HG03064 (cell line): ENCODE data around the gene ORM1.

Experiments
- ATAC-seq: cut with Tn5 transposase; IDR thresholded peaks from one replicate; pipeline ENCODE4 v1.9.1; 2021; ENCODE audit warnings: low read depth; ENCODE audit not compliant: unreplicated experiment

Gene ORM1

GRCh38 chr9:114361542-114361941 is 38.6 kb downstream of the ORM1 start:
- no peak for ATAC-seq

- ATAC-seq = no peak
Measured at GRCh38 chr9:114362394-114362793, 39.5 kb downstream of the ORM1 start.

DNA sequence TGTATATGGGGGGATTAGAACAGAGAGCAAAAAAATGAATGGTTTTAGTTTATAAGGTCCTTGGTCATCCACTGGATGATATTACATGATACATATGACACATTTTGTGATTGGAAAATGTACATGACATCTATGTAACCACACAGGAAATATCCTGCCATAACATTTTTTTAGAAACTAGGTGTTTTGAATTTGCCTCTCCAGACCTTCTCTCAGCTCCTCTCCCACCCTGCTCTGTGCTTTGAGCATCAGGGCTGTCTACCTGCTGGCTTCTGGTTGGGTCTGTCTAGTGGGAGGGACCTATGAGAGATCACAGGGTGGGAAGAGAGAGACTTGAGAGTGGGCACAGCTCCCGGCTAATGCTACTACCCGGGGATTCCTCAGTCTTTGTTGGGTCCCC is 40.5 kb downstream of the ORM1 start:
- no peak for ATAC-seq

- ATAC-seq = no peak
Measured at GRCh38 chr9:114364134-114365041, 41.5 kb downstream of the ORM1 start.

DNA sequence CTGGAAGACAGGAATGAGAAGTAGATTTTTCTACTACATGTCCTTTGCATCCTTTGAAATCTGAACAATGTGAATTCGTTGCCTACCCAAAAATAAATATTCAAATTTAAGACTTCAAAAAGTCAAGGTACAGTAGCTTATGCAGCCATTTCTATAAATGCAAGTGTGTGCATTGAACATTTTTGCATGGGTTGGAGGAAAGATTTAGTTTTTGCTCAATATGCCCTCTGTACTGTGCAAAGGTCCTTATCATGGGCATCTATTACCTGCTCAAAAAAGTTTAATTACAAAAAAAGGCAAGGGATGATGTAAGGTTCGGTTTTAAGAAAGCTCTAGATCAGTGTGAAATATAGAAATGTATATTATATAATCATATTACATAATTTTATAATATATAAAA is 42.3 kb downstream of the ORM1 start:
- no peak for ATAC-seq

- ATAC-seq = peak; percentile 45
Measured at GRCh38 chr9:114366334-114367128, 43.6 kb downstream of the ORM1 start.

GRCh38 chr9:114367366-114367765 is 44.5 kb downstream of the ORM1 start:
- ATAC-seq = no peak

DNA sequence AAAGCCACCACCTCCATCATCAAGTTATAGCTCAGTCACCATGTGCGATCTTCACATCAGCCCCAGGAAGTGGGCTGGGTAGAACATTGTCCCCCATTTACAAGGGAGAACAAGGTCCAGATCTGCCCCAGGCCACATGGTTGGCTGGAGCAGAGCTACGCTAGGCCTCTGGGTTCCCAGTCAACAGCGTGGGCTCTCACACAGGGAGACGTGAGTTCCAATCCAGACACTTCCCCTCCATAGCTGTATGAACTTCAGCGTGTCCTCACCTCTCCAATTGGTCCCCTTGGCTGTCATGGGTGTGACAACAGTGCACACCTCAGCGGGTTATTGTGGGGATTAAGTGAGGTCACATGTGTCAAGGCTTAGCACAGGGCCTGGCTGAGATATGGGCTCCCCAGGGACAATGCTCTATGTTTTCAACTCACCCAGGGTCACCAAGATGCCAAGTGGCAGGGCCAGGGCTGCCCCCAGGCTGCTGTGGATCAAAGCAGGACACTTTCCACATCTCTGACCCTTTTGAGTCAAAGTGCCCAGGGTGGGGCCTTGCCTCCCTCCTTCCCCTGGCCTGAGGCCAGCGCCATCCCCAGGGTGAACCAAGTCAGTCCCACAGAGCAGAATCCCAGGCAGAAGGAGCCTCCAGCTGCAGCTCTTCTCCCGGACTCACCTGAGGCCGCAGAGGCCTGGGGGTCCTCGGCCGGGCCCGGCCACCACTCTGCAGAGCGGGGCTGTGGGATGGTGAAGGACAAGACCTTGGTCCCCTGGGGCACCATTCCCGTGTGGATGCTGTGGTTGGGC is 45.1 kb downstream of the ORM1 start:
- no peak for ATAC-seq

DNA sequence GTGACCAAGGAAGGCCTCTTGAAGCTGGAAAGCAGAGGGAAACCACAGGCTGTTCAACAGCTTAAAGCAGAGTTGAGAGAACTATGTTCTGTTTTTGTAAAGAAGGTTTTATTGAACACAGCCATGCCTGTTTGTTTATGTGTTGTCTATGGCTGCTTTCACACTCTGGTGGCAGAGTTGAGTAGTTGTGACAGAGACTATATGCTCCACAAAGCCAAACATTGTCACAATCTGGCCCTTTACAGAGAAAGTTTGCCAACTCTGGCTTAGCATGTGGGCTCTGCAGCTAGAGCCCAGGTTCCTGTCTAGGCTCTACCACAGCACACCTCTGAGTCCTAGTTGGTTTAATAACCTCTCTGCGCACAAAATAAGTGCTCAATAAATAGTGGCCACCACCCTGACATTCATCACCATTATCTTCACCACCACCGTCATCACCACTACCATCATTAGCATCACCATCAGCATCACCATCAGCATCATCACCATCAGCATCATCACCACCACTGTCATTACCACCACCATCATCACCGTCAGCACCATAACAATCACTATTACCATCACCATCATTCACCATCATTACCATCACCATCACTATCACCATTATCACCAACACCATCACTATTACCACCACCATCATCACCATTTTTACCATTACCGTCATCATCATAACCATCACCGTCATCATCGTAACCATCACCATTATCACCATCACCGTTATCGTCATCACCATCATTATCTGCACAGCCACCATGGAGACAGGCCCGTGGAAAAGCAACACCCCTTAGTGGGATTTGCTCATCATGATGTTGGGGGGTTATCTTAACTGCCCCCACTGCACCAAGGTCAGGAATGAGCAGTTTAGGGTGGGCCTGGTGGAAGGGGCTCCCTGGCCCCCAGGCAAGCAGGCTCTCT is 46.6 kb downstream of the ORM1 start:
- ATAC-seq = no peak

- ATAC-seq = no peak
Measured at GRCh38 chr9:114370251-114370967, 47.5 kb downstream of the ORM1 start.

DNA sequence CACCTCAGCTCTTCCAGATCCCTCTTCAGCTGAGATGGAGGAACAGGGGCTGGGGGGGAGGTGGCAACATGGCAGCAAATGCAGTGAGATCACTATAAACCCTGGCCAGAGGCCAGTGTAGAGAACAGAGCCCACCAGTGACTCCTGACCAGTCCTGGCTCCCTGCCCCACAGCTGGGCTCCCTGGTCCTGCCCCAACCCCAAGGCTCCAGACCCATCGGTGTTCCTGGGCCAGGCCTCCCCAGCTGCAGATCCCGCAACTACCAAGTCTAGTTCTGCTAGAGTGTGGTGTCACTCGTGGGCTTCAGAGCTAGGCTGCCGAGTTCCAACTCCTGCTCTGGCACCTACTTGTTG is 48.0 kb downstream of the ORM1 start:
- ATAC-seq = no peak

DNA sequence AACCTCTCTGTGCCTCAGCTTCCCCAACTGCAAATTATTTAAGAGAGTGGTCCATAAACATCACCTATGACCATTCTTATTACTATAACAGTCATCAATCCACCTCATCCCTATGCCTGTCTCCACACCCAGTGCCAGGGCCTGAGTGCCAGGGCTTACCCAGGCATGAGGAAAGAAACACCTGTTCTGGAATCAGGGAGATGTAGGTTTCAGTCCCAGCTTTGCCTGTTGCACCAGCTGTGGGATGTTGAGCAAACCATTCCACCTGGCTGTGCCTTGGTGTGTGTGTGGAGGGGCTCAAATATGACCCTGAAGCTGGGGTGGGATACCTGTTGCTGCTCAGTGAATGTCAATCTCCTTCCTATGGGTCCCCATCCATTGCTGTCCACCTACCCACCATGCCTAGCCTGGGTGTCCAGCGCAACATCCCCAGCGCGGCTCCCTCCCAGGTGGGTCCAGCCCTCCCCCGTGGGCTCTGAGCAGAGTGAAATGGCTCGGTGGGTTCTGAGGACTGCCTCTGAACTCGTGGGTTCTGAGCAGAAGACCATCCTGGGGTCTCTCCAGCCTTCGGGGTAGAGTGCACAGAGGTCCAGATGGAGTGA is 48.5 kb downstream of the ORM1 start:
- no peak for ATAC-seq

DNA sequence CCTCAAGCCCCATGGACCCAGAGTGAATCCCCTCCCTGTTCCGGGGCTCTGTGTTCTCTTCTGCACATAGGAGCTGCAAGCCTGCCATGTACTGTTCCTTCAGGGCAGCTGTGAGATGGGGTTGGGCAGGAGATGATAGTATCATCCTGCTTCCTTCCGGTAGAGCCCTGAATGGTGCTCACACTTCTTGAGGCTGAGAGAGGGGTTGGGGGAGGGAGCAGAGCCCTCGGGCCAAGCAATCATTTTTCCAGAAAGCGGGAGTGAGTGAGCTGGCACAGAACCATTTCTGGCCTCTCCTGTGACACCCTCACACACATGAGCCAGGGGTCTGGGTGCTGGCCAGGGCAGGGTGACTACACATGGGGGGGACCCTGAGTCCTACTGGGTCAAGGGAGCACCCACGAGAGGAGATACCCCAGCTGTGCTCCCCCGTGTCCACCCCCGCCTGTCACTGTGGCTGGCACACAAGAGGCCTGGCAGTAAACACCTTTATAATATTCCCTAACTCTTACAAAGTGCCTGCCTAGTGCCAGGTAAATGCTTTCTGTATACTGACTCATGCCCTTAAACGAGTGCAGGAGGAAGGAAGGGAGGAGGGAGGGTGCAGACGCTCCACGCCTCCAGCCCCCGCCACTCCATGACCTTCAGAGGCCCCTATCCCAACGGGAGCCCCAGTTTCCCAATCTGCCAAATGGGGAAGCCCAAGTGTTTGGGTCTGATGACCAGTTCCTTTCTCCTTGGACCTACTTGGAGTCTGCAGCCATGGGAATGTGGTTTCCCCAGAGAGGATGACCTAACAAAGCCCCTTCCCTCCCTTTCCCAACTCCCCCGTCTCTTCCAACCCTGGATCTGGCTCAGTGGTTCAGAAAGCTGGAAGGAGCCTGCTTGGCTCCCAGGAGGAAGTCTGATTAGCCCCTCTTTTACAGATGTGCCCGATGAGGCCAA is 49.3 kb downstream of the ORM1 start:
- no peak for ATAC-seq

- ATAC-seq = peak; percentile 95
Measured at GRCh38 chr9:114372921-114373448, 50.1 kb downstream of the ORM1 start.

GRCh38 chr9:114373960-114374730 is 51.2 kb downstream of the ORM1 start:
- ATAC-seq = no peak

GRCh38 chr9:114374936-114375335 is 52.0 kb downstream of the ORM1 start:
- no peak for ATAC-seq
